Ishikawa (cell line): ENCODE results near the gene ITCH.

Experiments
- CEBPB ChIP-seq: IDR thresholded peaks from 2 replicates; pipeline ENCODE4 v1.6.1; 2012
- EGR1 ChIP-seq: IDR thresholded peaks from 2 replicates; pipeline ENCODE4 v1.6.1; 2012
- EP300 ChIP-seq: IDR thresholded peaks from 2 replicates; pipeline ENCODE4 v1.6.1; 2012; ENCODE audit warnings: borderline replicate concordance
- NFIC ChIP-seq: IDR thresholded peaks from 2 replicates; pipeline ENCODE4 v1.6.1; 2012
- REST ChIP-seq: IDR thresholded peaks from 2 replicates; pipeline ENCODE4 v1.6.1; 2012; ENCODE audit warnings: low read depth, mild to moderate bottlenecking
- TAF1 ChIP-seq: IDR thresholded peaks from 2 replicates; pipeline ENCODE4 v1.6.1; 2012; ENCODE audit warnings: low read depth, mild to moderate bottlenecking
- TF ChIP-seq, protein P1 (sequence below): IDR thresholded peaks from 2 replicates; pipeline ENCODE4 v1.6.1; 2012

DNA sequence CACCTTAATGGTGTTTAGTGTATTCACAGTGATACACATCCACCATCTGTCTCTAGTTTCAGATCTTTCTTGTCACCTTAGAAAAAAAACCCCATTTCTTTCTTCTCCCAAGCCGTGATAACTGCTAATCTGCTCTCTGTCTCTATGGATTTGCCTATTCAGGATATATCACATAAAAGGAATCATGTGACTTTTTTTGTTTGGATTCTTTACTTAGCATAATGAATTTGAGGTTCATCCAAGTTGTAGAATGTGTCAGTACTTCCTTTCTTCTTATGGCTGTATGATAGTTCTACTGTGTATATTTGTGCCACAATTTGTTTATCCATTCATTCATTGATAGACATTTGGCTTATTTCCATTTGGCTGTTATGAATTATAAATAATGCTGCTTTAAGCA lies 57.1 kb downstream of the ITCH start:
- no peak for TF ChIP-seq EP300
- no peak for TF ChIP-seq TAF1
- no peak for TF ChIP-seq CEBPB
- TF ChIP-seq, protein P1, sequence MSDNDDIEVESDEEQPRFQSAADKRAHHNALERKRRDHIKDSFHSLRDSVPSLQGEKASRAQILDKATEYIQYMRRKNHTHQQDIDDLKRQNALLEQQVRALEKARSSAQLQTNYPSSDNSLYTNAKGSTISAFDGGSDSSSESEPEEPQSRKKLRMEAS = no peak
- no peak for TF ChIP-seq REST
- no peak for TF ChIP-seq NFIC
- no peak for TF ChIP-seq EGR1
